Measurements from ENCODE around the gene NFILZ.

- TF ChIP-seq CTCF (conservative IDR thresholded peaks at IDR 0.05; ENCODE audit: low read length) (no peak), EZH2phosphoT487 (IDR thresholded peaks at IDR 0.05; ENCODE audit: borderline replicate concordance, low read depth, low read length) (no peak)
These were observed 18.3 kb upstream of the NFILZ start for GRCh38 chr19:8611877-8612806.
